GM23248 (cell line): ENCODE results near the gene ADAMTS9. TPM values are rescaled to one million over a fixed set of nuclear protein-coding genes. Genes with fewer than 3 reads are reported as not detected.

ENCODE experiments used
- DNase-seq: peaks from one replicate; pipeline ENCODE4 v3.0.0-alpha.2; 2015
- H2AFZ ChIP-seq: fragments of 200-600 bp; sonication (generic); 2 replicates; pipeline ENCODE4 v1.6.1; 2016; ENCODE audit warnings: antibody characterized with exemption
- H3F3A ChIP-seq: fragments of 200-600 bp; sonication (generic); 2 replicates; pipeline ENCODE4 v1.6.1; 2016; ENCODE audit warnings: mild to moderate bottlenecking, antibody characterized with exemption, mixed run types; ENCODE audit not compliant: insufficient read depth
- H3K27ac ChIP-seq: fragments of 200-600 bp; sonication (generic); 2 replicates; pipeline ENCODE4 v1.5.1; 2016; ENCODE audit warnings: mild to moderate bottlenecking
- H3K27me3 ChIP-seq: fragments of 200-600 bp; sonication (generic); replicated peaks from 2 replicates; pipeline ENCODE4 v1.6.1; 2016; ENCODE audit warnings: mild to moderate bottlenecking; ENCODE audit not compliant: insufficient read depth
- H3K36me3 ChIP-seq: fragments of 200-600 bp; sonication (generic); 2 replicates; pipeline ENCODE4 v1.6.1; 2016; ENCODE audit warnings: low read depth, mild to moderate bottlenecking
- H3K4me1 ChIP-seq: fragments of 200-600 bp; sonication (generic); 2 replicates; pipeline ENCODE4 v1.6.1; 2016; ENCODE audit warnings: mild to moderate bottlenecking; ENCODE audit not compliant: insufficient read depth
- H3K4me2 ChIP-seq: fragments of 200-600 bp; sonication (generic); one replicate; pipeline ENCODE4 v1.6.1; 2016; ENCODE audit warnings: mild to moderate bottlenecking; ENCODE audit not compliant: unreplicated experiment
- H3K4me3 ChIP-seq: fragments of 200-600 bp; sonication (generic); 2 replicates; pipeline ENCODE4 v1.5.1; 2016; ENCODE audit warnings: mild to moderate bottlenecking
- H3K79me2 ChIP-seq: fragments of 200-600 bp; sonication (generic); 2 replicates; pipeline ENCODE4 v1.6.1; 2016; ENCODE audit warnings: mild to moderate bottlenecking; ENCODE audit not compliant: insufficient read depth
- H3K9ac ChIP-seq: fragments of 200-600 bp; sonication (generic); 2 replicates; pipeline ENCODE4 v1.6.1; 2016; ENCODE audit warnings: mild to moderate bottlenecking
- H3K9me2 ChIP-seq: fragments of 200-600 bp; sonication (generic); 2 replicates; pipeline ENCODE4 v1.6.1; 2016; ENCODE audit warnings: mixed run types, mild to moderate bottlenecking, moderate library complexity; ENCODE audit not compliant: insufficient read depth
- H3K9me3 ChIP-seq: fragments of 200-600 bp; sonication (generic); one replicate; pipeline ENCODE4 v1.6.1; 2017; ENCODE audit warnings: low read depth
- H4K20me1 ChIP-seq: fragments of 200-600 bp; sonication (generic); 2 replicates; pipeline ENCODE4 v1.6.0; 2016; ENCODE audit not compliant: insufficient read depth
- EZH2 ChIP-seq: fragments of 200-600 bp; sonication (generic); IDR thresholded peaks from 2 replicates; pipeline ENCODE4 v1.6.1; 2018; ENCODE audit warnings: antibody characterized with exemption, mild to moderate bottlenecking; ENCODE audit not compliant: insufficient read depth, poor library complexity, severe bottlenecking
- EZH2phosphoT487 ChIP-seq: fragments of 200-600 bp; sonication (generic); IDR thresholded peaks from 2 replicates; pipeline ENCODE4 v1.6.1; 2018; ENCODE audit warnings: antibody characterized with exemption, moderate library complexity, mild to moderate bottlenecking, low read depth; ENCODE audit not compliant: insufficient read depth
- WGBS, 2 experiments: methylation state at CpG; one replicate each; pipeline ENCODE4 v1.1.6; 2015 to 2017; ENCODE audit warnings: low lambda C conversion rate in 2 of 2, low coverage in 1 of 2; ENCODE audit errors: missing lambda C conversion rate in 2 of 2; 5-methylcytosine and 5-hydroxymethylcytosine counted together
- in situ Hi-C: fragments of 300-500 bp; cut with MboI; formaldehyde crosslinking; loops from 2 replicates; pipeline ENCODE4 v1.15.0; 2020
- polyA plus RNA-seq: library from polyadenylated mRNA; unstranded; fragments of >200 nt; fragmentation: Nextera tagmentation; extraction: Ambion mirVana; gene quantifications from 2 replicates; pipeline ENCODE4 v1.2.1, GENCODE V29; 2016
- total RNA-seq: library from RNA; depleted of rRNA; stranded (reverse); fragments of >200 nt; shearing (Covaris generic); gene quantifications from 2 replicates; pipeline ENCODE4 v1.2.3, GENCODE V29; 2014

Gene ADAMTS9
- total and polyA plus RNA-seq, 2 experiments from 2014 or later, result 0.75 to 1.5 TPM

- Histone ChIP-seq H3F3A (no peaks in the 10 kb centered on the region), H3K9me3 (no peaks in the 10 kb centered on the region), H3K9me2 (no peaks in the 10 kb centered on the region), H3K9ac (no peak overlapping the region), H3K36me3 (no peaks in the 10 kb centered on the region), H3K4me3 (no peak overlapping the region), H3K4me1 (no peaks in the 10 kb centered on the region), H3K4me2 (no peak overlapping the region), H3K27me3 (no peaks in the 10 kb centered on the region), H3K27ac (no peak overlapping the region), H4K20me1 (no peaks in the 10 kb centered on the region), H2AFZ (no peak overlapping the region), H3K79me2 (no peaks in the 10 kb centered on the region)
- in situ Hi-C loops, result loop anchor here (5.0 kb wide), 1 partner anchor 451 kb away; no protein-coding TSS in a partner anchor
- no peak for TF ChIP-seq EZH2phosphoT487
- no peak for TF ChIP-seq EZH2
- DNase-seq, result no peak
- 59 to 70% methylated on average over 2 of the region's 2 CpGs for WGBS, 2 experiments
These were observed 204.3 kb downstream of the ADAMTS9 start for GRCh38 chr3:64483467-64483866.

GRCh38 chr3:64475037-64475436 is 212.8 kb downstream of the ADAMTS9 start:
- DNase-seq, result no peak
- no peaks in the 10 kb centered on the region for H3K79me2 ChIP-seq
- in situ Hi-C loops, result no loop called here
- H3K4me2 ChIP-seq, result no peak overlapping the region
- H2AFZ ChIP-seq, result no peak overlapping the region
- no peaks in the 10 kb centered on the region for H3K36me3 ChIP-seq
- H3K9ac ChIP-seq, result no peak overlapping the region
- no peak overlapping the region for H3K27ac ChIP-seq
- no peaks in the 10 kb centered on the region for H3K9me2 ChIP-seq
- TF ChIP-seq EZH2phosphoT487, result no peak
- TF ChIP-seq EZH2, result no peak
- H3F3A ChIP-seq, result no peaks in the 10 kb centered on the region
- H3K4me1 ChIP-seq, result no peaks in the 10 kb centered on the region
- peaks cover 20% of the 10 kb centered on the region for H3K27me3 ChIP-seq
- H4K20me1 ChIP-seq, result no peaks in the 10 kb centered on the region
- H3K9me3 ChIP-seq, result no peaks in the 10 kb centered on the region
- H3K4me3 ChIP-seq, result no peak overlapping the region
- 90 to 92% methylated on average over 1 of the region's 1 CpG for WGBS, 2 experiments

- Histone ChIP-seq H3K4me2 (no peak overlapping the region), H2AFZ (no peak overlapping the region), H3K36me3 (no peaks in the 10 kb centered on the region), H3K4me3 (no peak overlapping the region), H3K9me2 (no peaks in the 10 kb centered on the region), H3K9me3 (no peaks in the 10 kb centered on the region), H3K79me2 (no peaks in the 10 kb centered on the region), H3F3A (no peaks in the 10 kb centered on the region), H3K27ac (no peak overlapping the region), H3K9ac (no peak overlapping the region), H3K4me1 (no peaks in the 10 kb centered on the region), H4K20me1 (no peaks in the 10 kb centered on the region), H3K27me3 (peaks cover 24% of the 10 kb centered on the region)
- in situ Hi-C loops, result no loop called here
- 73% methylated on average over 1 of the region's 1 CpG for WGBS, 2 experiments
- no peak for TF ChIP-seq EZH2phosphoT487
- DNase-seq, result no peak
These were observed 214.3 kb downstream of the ADAMTS9 start for GRCh38 chr3:64473466-64473865.

- no peak overlapping the region for H3K4me3 ChIP-seq
- no peaks in the 10 kb centered on the region for H3K4me1 ChIP-seq
- in situ Hi-C loops, result no loop called here
- H3K36me3 ChIP-seq, result no peaks in the 10 kb centered on the region
- TF ChIP-seq EZH2, result no peak
- TF ChIP-seq EZH2phosphoT487, result no peak
- no peak overlapping the region for H3K27ac ChIP-seq
- H4K20me1 ChIP-seq, result no peaks in the 10 kb centered on the region
- no peak overlapping the region for H2AFZ ChIP-seq
- 83 to 88% methylated on average over 5 of the region's 5 CpGs for WGBS, 2 experiments
- H3K79me2 ChIP-seq, result no peaks in the 10 kb centered on the region
- DNase-seq, result no peak
- no peak overlapping the region for H3K4me2 ChIP-seq
- H3K9me2 ChIP-seq, result no peaks in the 10 kb centered on the region
- no peaks in the 10 kb centered on the region for H3F3A ChIP-seq
- no peak overlapping the region for H3K9ac ChIP-seq
- H3K9me3 ChIP-seq, result no peaks in the 10 kb centered on the region
- H3K27me3 ChIP-seq, result peaks cover 31% of the 10 kb centered on the region
These were observed 217.4 kb downstream of the ADAMTS9 start for GRCh38 chr3:64470436-64470835.
